22Rv1 (cell line): ENCODE measurements around the gene COX4I1.

ENCODE experiments used
- ZFX ChIP-seq: fragments of 450-650 bp; IDR thresholded peaks from 2 replicates; pipeline ENCODE4 v1.6.1; 2017; ENCODE audit warnings: antibody characterized with exemption, borderline replicate concordance
- TF ChIP-seq, protein P1 (sequence below): fragments of 450-650 bp; IDR thresholded peaks from 2 replicates; pipeline ENCODE4 v1.5.1; 2017; ENCODE audit warnings: mild to moderate bottlenecking

DNA sequence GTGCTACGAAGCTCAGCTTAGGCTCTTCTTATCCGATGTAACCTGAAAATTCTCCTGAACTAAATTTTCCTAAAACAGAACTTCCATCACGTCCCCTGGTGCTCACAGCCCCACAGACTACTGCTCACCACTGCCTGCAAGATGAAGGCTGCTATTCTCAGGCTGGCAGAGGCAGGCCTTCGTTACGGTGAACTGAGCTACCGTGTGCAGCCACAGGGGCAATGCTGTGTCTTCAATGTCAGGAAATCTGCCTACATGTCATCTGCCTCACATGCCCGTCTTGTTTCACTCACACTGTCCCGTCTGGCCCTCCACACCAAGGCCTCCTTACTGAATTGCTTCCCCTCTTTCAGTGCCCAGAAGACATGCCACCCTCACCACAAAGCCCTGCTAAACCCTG, 16.1 kb upstream of the COX4I1 start:
- TF ChIP-seq, protein P1, sequence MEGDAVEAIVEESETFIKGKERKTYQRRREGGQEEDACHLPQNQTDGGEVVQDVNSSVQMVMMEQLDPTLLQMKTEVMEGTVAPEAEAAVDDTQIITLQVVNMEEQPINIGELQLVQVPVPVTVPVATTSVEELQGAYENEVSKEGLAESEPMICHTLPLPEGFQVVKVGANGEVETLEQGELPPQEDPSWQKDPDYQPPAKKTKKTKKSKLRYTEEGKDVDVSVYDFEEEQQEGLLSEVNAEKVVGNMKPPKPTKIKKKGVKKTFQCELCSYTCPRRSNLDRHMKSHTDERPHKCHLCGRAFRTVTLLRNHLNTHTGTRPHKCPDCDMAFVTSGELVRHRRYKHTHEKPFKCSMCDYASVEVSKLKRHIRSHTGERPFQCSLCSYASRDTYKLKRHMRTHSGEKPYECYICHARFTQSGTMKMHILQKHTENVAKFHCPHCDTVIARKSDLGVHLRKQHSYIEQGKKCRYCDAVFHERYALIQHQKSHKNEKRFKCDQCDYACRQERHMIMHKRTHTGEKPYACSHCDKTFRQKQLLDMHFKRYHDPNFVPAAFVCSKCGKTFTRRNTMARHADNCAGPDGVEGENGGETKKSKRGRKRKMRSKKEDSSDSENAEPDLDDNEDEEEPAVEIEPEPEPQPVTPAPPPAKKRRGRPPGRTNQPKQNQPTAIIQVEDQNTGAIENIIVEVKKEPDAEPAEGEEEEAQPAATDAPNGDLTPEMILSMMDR, result no peak
- no peak for TF ChIP-seq ZFX
